Midbrain (tissue), 1 donor: ENCODE data around the gene HBEGF.

Experiments used
- DNase-seq: peaks from one replicate; lab custom pipeline; 2025; lab: John Stamatoyannopoulos, UW

HBEGF gene, protein sequence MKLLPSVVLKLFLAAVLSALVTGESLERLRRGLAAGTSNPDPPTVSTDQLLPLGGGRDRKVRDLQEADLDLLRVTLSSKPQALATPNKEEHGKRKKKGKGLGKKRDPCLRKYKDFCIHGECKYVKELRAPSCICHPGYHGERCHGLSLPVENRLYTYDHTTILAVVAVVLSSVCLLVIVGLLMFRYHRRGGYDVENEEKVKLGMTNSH

DNA sequence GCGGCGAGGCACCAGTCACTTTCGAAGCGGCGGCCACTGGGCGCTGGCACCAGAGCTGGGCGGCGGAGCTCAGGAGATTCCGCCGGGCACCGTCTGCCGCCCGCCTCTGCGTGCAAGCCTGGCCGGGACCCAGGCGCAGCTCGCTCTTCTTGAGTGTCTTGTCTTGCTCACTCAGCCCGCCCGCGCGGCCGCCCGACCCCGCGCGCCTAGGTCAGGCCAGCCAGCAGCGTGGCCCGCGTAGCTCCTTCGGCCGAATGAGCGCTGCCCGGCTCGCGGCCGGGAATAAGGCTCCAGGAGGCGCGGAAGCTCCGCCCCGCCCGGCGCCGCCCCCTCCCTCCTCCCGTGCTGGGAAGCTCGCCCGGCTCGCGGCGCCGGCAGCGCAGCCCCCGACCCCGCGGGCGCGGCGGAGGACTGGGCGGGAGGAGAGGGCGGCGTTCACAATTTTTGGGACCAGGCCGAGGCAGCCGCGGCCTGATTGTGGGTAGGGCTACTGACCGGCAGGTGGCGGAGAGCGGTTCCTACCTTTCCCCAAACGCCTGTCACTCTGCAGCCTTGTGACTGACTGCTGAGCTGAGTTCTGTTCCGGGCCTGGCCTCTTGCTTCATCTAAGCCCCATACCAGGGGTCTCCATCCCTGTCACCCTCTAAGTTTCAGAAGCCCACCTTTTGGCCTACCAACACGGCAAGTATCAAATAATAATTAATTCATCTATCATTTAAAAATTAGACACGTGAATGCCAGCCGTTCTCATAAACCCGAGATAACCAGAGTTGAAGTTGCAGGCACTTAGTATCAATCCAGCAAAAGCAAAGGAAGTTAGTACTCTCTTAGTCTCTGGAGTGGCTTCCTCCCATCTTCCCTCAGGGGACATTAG is at the start of gene HBEGF:
Gene HBEGF (minus strand): TSS at position 256 of the 874 bp plus-strand sequence. CDS start 275 bp downstream, outside the sequence.
- DNase-seq = peak; percentile 84

DNA sequence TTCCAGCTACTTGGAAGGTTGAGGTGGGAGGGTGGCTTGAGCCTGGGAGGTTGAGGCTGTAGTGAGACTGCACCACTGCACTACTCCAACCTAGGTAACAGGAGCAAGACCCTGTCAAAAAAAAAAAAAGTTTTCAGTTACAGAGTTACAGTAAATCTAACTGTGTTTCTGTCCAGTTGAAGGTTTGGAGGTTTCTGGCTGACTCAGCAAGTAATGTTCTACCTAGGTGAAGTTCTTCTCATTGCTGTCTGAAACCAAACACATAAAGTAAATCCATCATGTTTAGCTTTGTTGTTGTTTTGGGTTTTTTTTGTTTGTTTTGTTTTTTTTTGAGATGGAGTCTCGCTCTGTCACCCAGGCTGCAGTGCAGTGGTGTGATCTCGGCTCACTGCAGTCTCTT is 47.3 kb upstream of the HBEGF start:
- DNase-seq = no peak

DNA sequence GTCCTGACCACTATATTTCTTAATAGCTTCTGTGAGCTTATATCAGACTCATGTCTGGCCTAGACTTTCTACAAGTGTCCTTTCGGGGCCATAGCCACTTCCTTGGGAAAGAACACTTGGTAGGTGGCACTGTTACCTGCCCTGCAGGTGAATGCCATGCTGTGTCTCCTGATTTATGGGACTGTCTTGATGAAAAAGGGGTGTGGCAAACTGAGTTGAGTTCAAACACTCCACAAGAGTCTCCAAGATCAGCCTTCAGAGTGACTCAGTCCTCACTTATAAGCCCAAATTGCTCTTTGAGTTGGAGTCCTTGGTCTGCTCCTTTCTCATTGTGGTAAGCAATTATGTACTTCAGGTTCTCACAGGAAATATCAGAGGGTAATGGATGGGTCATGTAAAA is 45.3 kb upstream of the HBEGF start:
- no peak for DNase-seq

DNA sequence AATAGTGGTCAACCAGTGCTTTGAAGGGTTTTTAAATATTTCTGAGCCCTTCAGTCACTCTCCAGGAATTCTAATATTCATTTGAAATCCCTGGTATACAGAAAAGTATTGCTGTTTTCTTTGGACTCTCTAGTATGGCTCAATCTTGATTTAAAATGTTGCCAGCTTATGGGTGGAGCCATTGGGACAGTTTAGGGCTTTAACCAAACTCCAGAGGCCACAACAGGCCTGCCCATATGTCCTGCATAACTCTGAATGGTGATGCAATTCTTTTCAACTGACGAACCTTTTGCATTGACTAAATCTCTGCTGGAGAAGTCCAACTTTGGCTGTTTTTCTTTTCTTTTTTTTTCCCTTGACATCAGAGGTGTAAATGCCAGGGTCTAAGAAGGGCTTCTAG is 44.9 kb upstream of the HBEGF start:
- no peak for DNase-seq

DNA sequence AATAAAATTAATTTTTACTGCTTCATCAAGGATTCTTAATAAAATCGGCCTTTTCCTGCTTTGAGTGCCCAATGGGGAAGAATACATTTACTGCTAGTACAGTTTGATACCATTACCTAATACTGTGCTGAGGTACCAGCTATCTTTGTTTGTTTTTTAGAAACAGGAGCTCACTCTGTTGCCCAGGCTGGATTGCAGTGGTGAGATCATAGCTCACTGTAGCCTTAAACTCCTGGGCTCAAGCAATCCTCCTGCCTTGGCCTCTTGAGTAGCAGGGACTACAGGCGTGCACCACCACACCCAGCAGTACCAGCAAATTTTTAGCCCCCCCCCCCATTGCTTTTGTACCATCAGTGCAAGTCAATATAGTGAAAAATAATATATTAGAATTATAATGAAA is 41.6 kb upstream of the HBEGF start:
- no peak for DNase-seq

DNA sequence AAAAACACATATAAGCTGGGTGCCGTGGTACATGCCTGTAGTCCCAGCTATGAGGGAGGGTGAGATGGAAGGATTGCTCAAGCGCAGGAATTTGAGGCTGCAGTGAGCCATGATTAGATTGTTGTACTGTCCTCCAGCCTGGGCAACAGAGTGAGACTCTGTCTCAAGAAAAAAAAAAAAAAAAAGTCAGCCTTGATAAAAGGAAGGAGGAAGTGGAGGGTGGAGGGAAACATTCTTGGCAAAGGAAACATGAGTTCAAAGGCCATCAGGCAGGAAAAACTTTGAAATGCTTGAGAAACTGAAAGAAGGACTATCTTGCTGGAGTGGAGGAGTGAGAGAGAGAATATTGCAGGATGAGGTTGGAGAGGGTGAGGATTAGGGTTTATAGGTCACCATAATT is 36.9 kb upstream of the HBEGF start:
- DNase-seq = no peak

DNA sequence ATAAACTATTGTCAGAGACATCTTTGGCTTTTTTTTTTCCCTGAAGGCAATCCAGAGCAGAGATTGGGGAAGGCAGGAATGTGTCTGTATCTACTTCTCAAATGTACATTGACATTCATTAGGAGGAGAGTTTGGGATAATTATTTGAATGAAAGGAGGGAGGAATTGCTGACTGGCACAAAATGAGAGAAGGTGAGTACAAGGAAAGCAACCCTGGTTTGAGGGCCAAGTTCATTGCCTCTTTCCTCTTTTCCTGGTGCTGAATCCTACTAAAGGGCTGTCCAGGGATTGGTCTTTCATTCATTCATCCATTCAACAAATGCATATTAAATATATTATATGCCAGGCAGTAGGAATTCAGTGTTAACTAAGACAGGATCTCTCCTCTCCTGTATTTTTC is 36.5 kb upstream of the HBEGF start:
- no peak for DNase-seq

DNA sequence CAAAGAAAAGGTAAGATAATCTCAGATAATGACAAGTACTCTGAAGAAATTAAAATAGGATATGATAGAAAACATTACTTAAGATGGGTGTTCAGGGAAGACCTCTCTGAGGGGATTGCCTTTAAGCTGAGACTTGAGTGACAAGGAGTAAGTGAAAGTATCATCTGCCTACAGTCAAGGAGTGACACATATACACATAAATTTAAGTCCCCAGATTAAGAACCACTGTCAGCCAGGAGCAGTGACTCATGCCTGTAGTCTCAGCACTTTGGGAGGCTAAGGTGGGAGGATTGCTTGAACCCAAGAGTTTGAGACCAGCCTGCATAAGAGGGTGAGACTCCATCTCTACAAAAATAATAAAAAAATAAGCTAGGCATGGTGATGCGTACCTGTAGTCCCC is 35.6 kb upstream of the HBEGF start:
- no peak for DNase-seq

DNA sequence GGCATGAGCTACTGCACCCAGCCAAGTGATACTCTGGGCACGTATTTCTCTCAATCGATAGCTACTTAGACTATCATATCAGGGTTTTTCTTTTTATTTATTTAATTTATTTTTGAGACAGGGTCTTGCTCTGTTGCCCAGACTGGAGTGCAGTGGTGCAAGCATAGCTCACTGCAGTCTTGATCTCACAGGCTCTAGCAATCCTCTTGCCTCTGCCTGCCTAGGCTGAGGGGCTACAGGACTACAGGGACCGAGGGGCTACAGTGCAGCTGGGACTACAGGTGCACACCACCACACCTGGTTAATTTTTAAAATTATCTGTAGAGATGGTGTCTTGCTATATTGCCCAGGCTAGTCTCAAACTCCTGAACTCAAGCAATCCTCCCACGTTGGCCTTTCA is 34.9 kb upstream of the HBEGF start:
- DNase-seq = no peak

DNA sequence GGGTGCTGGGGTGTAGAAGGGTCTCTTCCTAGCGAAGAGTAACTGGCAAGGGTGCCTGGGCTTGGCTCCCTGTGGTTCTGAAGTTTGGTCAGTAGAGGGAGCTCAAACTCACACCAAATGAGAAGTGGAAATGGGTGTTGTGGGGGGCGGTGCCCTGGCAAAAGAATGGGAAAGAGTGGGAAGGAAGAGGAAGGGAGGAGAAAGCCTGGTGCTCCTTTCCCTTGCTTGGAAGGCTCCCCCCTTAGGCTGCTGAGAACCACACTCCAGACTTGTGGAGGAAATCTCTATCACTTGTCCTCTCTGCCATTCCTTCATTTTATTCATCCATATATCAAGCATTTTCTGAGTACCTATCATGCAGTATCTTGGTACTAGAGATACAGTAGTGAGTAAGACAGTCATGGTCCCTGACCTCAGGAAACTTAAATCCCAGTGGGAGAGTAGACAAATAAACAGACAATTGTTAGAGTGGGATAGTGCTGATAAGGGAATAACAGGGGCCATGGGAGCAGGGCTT is 26.6 kb upstream of the HBEGF start:
- DNase-seq = peak; percentile 57

DNA sequence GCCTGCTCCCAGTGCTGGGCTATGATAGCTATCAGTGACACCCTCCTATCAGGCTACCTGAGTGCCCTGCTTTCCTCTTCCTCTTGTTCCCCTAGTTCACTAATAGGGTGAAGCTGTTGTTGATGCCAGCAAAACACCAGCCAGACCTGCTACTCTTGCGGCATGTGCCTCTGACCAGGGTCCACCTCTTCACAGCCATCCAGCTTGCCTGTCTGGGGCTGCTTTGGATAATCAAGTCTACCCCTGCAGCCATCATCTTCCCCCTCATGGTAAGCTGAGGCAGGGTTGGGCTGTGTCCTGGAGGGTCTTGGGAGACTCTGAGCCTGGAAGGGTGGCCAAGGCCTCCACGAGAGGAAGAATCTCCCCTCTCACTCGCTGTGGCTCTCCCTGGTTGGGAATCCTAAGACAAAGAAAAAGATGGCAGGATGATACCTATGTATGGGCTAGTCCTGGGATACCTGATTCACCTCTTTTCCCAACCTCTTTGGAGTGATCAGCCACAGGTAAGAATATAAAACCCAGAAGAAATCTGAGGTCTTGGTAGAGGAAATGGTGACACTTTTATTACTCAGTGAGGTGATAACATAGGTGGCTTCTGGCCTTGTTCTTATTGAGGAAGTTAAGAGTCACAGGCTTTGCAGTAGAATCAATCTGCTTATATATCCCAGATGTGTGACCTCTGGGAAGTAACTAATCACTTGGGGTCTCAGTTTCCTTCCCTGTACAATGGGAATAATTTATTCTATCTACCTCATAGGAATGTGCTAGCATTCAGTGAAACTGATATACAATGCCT is 25.2 kb upstream of the HBEGF start:
- no peak for DNase-seq

DNA sequence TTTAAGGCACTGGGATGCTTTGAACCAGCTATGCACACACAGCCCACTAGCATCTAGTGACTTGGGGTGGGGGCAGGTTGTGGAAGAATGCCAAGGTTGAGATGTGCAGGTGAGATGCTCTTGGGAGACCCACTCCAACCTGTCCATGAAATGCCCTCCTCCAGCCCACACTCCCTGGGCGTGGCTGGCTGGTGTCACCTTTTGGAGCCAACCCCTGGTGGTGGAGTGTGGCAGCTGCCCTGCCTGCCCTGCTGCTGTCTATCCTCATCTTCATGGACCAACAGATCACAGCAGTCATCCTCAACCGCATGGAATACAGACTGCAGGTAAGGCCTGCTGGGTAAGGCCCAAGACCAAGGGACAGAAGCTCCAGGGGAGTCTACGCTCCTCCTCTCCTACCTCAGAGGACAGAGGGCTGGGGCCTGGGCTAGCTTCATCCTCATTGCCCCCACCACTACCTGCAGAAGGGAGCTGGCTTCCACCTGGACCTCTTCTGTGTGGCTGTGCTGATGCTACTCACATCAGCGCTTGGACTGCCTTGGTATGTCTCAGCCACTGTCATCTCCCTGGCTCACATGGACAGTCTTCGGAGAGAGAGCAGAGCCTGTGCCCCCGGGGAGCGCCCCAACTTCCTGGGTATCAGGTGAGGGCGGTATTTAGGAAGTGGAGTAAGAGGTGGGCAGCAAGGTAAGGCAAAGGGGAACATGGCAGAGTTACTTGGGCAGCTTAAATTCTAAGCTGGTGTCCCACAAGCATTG is 21.0 kb upstream of the HBEGF start:
- no peak for DNase-seq

DNA sequence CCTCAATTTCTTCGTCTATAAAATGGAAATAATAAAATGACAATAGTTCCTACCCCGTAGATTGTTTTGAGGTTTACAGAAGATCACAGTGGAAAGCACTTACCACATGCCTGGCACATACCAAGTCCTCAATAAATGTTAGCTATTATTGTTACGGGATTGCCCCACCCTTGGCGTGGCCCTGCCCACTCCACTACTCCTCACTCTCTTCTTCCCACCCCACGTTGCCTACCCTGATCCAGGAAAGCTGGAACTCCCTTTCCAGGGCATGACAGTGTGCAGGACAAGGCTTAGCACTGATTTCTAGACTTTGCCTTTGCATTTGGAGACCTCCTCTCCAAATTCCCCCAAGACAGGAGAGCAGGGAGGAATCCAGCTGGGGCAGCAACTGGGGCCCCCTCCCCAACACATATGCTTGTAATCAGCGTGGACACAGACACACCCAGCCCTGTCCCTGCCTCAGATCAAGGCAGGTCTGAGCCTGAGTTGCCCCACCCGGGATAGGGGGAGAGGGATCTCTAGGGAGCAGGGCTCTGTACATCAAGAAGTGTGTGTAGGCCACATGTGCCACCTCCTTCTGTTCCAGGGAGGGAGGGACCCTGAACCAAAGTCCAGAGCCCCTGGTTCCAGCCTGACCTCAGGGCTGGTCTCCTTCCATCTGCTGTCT is 20.3 kb upstream of the HBEGF start:
- no peak for DNase-seq

DNA sequence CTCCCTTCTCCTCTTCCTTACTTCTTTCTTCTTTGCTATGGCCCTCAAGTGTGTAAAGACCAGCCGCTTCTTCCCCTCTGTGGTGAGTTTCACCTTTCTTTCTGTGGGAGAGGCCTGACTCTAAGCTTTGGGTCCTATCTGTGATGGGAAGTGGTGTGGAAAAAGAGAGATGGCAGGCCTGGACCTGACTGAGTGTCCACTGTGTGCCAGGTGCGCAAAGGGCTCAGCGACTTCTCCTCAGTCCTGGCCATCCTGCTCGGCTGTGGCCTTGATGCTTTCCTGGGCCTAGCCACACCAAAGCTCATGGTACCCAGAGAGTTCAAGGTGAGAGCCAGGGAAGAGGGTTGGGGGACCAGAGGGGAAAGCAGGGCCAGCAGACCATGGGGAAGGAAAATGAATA is 19.5 kb upstream of the HBEGF start:
- no peak for DNase-seq

DNA sequence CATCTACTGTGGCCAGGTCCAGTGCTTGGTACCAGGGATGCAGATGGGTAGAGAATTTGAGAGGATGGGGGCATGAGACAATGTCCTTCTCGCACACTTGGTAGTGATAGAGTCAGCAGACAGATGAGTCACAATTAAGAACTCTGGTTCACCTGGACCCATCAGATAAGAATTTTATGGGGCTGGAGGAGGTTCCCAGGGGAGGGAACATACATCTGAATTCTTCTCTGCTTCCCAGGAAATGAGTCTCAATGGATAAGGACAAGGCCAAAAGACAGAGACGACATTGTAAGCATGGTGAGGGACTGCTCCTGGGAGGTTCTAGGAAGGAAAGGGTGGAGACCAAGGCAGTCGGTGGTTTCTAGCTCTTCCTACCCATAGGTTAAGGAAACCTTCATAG is 18.9 kb upstream of the HBEGF start:
- DNase-seq = no peak

DNA sequence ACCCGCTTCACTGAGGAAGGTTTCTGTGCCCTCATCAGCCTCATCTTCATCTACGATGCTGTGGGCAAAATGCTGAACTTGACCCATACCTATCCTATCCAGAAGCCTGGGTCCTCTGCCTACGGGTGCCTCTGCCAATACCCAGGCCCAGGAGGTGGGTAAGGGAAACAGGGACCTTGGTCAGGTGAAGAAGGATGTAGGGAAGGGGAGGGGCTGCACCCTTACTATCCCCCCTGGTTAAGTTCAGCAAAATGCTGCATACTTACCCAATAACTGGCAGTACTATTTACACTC is 18.0 kb upstream of the HBEGF start:
- no peak for DNase-seq

DNA sequence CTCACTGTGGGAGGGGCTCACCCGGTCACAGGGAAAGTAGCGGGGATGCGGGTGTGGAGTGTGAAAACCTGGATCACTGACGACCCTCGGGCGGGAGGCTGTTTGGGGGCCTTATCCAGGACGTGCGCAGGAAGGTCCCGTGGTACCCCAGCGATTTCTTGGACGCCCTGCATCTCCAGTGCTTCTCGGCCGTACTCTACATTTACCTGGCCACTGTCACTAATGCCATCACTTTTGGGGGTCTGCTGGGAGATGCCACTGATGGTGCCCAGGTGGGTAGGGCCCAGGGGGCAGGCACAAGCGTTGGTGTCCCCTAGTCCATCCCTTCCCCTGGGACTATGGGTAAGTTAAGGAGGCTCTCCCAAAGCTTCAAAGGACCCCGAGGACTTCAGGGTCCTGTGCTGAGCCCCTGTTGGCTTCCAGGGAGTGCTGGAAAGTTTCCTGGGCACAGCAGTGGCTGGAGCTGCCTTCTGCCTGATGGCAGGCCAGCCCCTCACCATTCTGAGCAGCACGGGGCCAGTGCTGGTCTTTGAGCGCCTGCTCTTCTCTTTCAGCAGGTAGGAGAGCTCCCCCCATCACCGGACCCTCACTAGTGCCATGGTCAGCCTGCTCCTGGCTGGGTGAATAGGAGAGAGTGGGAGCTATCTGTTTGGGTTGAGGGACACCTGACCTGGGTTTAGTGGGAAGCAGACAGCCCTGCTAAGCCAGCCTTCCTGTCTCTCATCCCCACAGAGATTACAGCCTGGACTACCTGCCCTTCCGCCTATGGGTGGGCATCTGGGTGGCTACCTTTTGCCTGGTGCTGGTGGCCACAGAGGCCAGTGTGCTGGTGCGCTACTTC is 17.4 kb upstream of the HBEGF start:
- no peak for DNase-seq

DNA sequence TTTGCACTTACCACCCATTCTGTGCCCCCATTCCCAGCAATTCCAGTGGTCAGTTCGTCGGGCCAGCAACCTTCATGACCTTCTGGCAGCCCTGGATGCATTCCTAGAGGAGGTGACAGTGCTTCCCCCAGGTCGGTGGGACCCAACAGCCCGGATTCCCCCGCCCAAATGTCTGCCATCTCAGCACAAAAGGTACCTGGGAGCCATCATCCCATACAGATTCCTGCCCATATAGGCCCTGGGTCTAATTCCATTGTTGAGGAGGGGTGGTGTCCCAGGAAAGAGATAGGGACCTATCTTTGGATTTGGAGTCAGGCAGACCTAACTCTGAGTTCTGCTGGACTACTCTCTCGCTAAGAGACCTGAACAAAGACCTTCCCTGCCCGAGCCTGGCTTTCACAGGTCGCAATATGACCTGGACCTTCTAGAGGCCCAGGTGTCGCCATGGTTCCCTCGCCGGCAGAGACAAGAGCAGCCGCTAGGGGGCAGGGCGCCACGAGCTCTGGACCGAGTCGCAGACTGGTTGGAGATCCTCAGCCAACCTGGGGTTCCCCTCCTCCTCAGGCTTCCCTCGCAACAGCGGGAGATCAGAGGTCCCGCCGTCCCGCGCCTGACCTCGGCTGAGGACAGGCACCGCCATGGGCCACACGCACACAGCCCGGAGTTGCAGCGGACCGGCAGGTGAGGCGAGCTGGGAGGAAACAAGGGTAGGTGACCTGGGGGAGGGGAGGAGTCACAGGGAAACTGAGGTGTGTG is 16.6 kb upstream of the HBEGF start:
- DNase-seq = peak; percentile 69

DNA sequence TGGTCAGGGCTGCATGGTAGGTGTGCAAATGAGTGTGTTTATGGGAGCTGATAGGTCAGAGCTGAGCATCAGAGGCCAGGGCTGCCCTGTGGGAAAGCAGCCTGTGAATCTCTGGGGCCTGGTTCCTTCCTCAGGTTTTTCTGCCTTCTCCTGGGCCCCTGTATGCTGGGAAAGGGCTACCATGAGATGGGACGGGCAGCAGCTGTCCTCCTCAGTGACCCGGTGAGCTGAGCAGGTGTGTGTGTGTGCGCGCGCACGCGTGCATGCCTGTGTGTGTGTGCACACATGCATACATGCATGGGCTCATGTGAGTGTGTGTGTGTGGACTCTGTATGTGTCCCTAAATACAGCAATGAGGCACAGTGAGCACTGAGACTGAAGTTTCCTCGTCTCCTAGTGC is 15.9 kb upstream of the HBEGF start:
- no peak for DNase-seq

DNA sequence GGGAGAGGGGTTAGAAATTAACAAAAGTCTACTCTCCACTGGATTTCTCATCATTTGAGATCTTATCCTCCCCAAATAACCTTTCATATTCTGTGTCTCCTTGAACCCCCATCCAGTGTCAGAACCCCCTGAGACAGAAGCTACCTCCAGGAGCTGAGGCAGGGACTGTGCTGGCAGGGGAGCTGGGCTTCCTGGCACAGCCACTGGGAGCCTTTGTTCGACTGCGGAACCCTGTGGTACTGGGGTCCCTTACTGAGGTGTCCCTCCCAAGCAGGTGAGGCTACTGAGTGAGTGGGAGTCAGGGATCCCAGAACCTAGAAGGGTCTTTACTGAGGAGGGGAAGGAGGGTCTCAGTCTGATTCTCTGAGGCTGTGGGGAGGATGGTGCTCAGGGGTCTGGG is 15.5 kb upstream of the HBEGF start:
- no peak for DNase-seq
